ENCODE measurements around the gene TRABD2B. TPM values are rescaled to one million over a fixed set of nuclear protein-coding genes. Genes with fewer than 3 reads are reported as not detected.

TRABD2B gene
- total RNA-seq, 1 donor from 2014 or later, result 0.89 TPM

- H3K27me3 Mint-ChIP-seq (ENCODE audit: low read depth, unreplicated experiment), result peaks cover 26% of the 10 kb centered on the region
- no peak for DNase-seq (ENCODE audit: low read depth)
- peaks cover 1% of the 10 kb centered on the region for H3K9me3 Mint-ChIP-seq (ENCODE audit: unreplicated experiment)
Measured at GRCh38 chr1:47791879-47792608, 205.1 kb downstream of the TRABD2B start.

GRCh38 chr1:47788761-47789160, 208.4 kb downstream of the TRABD2B start:
- Histone ChIP-seq H4K20me1 (ENCODE audit: insufficient read depth, low read length) (no peaks in the 10 kb centered on the region), H3K9me3 (ENCODE audit: insufficient read depth, low read depth, low read length) (no peaks in the 10 kb centered on the region), H3K4me1 (ENCODE audit: insufficient read depth, low read length) (no peaks in the 10 kb centered on the region), H3K4me3 (ENCODE audit: insufficient read depth, low read depth, low read length) (no peak overlapping the region), H3K4me2 (ENCODE audit: low read length) (no peak overlapping the region), H3K79me2 (ENCODE audit: insufficient read depth, low read length) (no peaks in the 10 kb centered on the region), H2AFZ (ENCODE audit: low read depth, low read length) (no peak overlapping the region), H3K27me3 (ENCODE audit: insufficient read depth, low read length) (no peaks in the 10 kb centered on the region), H3K27ac (ENCODE audit: low read depth, low read length) (no peak overlapping the region), H3K36me3 (ENCODE audit: insufficient read depth, low read length) (no peaks in the 10 kb centered on the region), H3K9ac (ENCODE audit: low read length) (no peak overlapping the region)
- Mint-ChIP-seq H3K4me3 (ENCODE audit: unreplicated experiment) (no peak overlapping the region), H3K9me3 (ENCODE audit: unreplicated experiment) (no peaks in the 10 kb centered on the region), H3K27ac (ENCODE audit: unreplicated experiment) (no peak overlapping the region), H3K27me3 (ENCODE audit: low read depth, unreplicated experiment) (peaks cover 43% of the 10 kb centered on the region), H3K4me1 (ENCODE audit: low read depth, unreplicated experiment) (peaks cover 7% of the 10 kb centered on the region), H3K36me3 (ENCODE audit: low read depth, unreplicated experiment) (peaks cover 5% of the 10 kb centered on the region)
- DNase-seq (ENCODE audit: low read depth) (no peak), FAIRE-seq (no peak)
- TF ChIP-seq, protein P1, sequence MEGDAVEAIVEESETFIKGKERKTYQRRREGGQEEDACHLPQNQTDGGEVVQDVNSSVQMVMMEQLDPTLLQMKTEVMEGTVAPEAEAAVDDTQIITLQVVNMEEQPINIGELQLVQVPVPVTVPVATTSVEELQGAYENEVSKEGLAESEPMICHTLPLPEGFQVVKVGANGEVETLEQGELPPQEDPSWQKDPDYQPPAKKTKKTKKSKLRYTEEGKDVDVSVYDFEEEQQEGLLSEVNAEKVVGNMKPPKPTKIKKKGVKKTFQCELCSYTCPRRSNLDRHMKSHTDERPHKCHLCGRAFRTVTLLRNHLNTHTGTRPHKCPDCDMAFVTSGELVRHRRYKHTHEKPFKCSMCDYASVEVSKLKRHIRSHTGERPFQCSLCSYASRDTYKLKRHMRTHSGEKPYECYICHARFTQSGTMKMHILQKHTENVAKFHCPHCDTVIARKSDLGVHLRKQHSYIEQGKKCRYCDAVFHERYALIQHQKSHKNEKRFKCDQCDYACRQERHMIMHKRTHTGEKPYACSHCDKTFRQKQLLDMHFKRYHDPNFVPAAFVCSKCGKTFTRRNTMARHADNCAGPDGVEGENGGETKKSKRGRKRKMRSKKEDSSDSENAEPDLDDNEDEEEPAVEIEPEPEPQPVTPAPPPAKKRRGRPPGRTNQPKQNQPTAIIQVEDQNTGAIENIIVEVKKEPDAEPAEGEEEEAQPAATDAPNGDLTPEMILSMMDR (IDR thresholded peaks at IDR 0.05; ENCODE audit: insufficient read depth, low read depth, low read length), result no peak
- TF ChIP-seq EZH2 (IDR thresholded peaks at IDR 0.05; ENCODE audit: insufficient read depth, low read length), result no peak

More at GRCh38 chr1:47791879-47792608, 205.1 kb downstream of the TRABD2B start:
- Mint-ChIP-seq H3K27ac (ENCODE audit: unreplicated experiment) (no peak overlapping the region), H3K4me3 (ENCODE audit: unreplicated experiment) (no peak overlapping the region), H3K4me1 (ENCODE audit: low read depth, unreplicated experiment) (peaks cover 13% of the 10 kb centered on the region), H3K36me3 (ENCODE audit: low read depth, unreplicated experiment) (peaks cover 5% of the 10 kb centered on the region)
- Histone ChIP-seq H3K27me3 (ENCODE audit: insufficient read depth, low read length) (no peaks in the 10 kb centered on the region), H3K4me1 (ENCODE audit: insufficient read depth, low read length) (no peaks in the 10 kb centered on the region), H3K36me3 (ENCODE audit: insufficient read depth, low read length) (no peaks in the 10 kb centered on the region), H3K9me3 (ENCODE audit: insufficient read depth, low read depth, low read length) (no peaks in the 10 kb centered on the region), H3K4me2 (ENCODE audit: low read length) (no peak overlapping the region), H3K4me3 (ENCODE audit: insufficient read depth, low read depth, low read length) (no peak overlapping the region), H3K79me2 (ENCODE audit: insufficient read depth, low read length) (no peaks in the 10 kb centered on the region), H4K20me1 (ENCODE audit: insufficient read depth, low read length) (no peaks in the 10 kb centered on the region), H2AFZ (ENCODE audit: low read depth, low read length) (no peak overlapping the region), H3K27ac (ENCODE audit: low read depth, low read length) (no peak overlapping the region), H3K9ac (ENCODE audit: low read length) (no peak overlapping the region)
- no peak for FAIRE-seq
- TF ChIP-seq EZH2 (IDR thresholded peaks at IDR 0.05; ENCODE audit: insufficient read depth, low read length), result no peak
- TF ChIP-seq, protein P1 (IDR thresholded peaks at IDR 0.05; ENCODE audit: insufficient read depth, low read depth, low read length), result no peak

DNA sequence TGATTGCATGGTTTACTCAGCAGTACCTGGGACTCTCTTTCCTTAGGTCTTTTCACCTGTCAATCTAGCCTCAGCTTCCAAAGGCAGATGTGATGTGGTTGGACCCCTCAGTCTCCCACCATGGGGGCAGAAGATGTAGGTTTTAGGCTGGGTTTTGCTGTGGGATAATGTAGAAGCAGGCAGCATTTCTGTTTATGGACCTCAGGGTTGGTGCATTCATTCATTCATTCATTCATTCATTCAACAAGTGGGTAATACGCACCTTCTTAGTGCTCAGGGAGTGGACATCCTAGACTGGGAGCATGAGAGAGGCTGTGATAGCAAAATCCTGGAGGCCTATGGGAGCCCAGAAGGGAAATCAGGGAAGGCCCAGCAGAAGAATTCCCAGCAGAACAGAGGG, 209.6 kb downstream of the TRABD2B start:
- H3K27me3 Mint-ChIP-seq (ENCODE audit: low read depth, unreplicated experiment), result peaks cover 53% of the 10 kb centered on the region
- peaks cover 5% of the 10 kb centered on the region for H3K36me3 Mint-ChIP-seq (ENCODE audit: low read depth, unreplicated experiment)
- no peaks in the 10 kb centered on the region for H3K9me3 ChIP-seq (ENCODE audit: insufficient read depth, low read depth, low read length)
- H3K4me3 ChIP-seq (ENCODE audit: insufficient read depth, low read depth, low read length), result no peak overlapping the region
- H3K9ac ChIP-seq (ENCODE audit: low read length), result no peak overlapping the region
- H3K4me2 ChIP-seq (ENCODE audit: low read length), result no peak overlapping the region
- H4K20me1 ChIP-seq (ENCODE audit: insufficient read depth, low read length), result no peaks in the 10 kb centered on the region
- peaks cover 7% of the 10 kb centered on the region for H3K4me1 Mint-ChIP-seq (ENCODE audit: low read depth, unreplicated experiment)
- no peak for FAIRE-seq
- H2AFZ ChIP-seq (ENCODE audit: low read depth, low read length), result no peak overlapping the region
- H3K9me3 Mint-ChIP-seq (ENCODE audit: unreplicated experiment), result no peaks in the 10 kb centered on the region
- H3K4me1 ChIP-seq (ENCODE audit: insufficient read depth, low read length), result no peaks in the 10 kb centered on the region
- no peaks in the 10 kb centered on the region for H3K79me2 ChIP-seq (ENCODE audit: insufficient read depth, low read length)
- DNase-seq (ENCODE audit: low read depth), result no peak
- no peak overlapping the region for H3K4me3 Mint-ChIP-seq (ENCODE audit: unreplicated experiment)
- H3K27ac ChIP-seq (ENCODE audit: low read depth, low read length), result no peak overlapping the region
- TF ChIP-seq, protein P1 (IDR thresholded peaks at IDR 0.05; ENCODE audit: insufficient read depth, low read depth, low read length), result no peak
- no peak for TF ChIP-seq EZH2 (IDR thresholded peaks at IDR 0.05; ENCODE audit: insufficient read depth, low read length)
- no peak overlapping the region for H3K27ac Mint-ChIP-seq (ENCODE audit: unreplicated experiment)
- no peaks in the 10 kb centered on the region for H3K36me3 ChIP-seq (ENCODE audit: insufficient read depth, low read length)
- no peaks in the 10 kb centered on the region for H3K27me3 ChIP-seq (ENCODE audit: insufficient read depth, low read length)
